ENCODE results near the gene CTSO. TPM values are rescaled to one million over a fixed set of nuclear protein-coding genes. Genes with fewer than 3 reads are reported as not detected.

CTSO gene
- total and polyA plus RNA-seq, 2 of the 8 experiments (the other 6 are each of a cell fraction or from before 2014, with no cell fraction given), result 0.39 to 0.41 TPM

DNA sequence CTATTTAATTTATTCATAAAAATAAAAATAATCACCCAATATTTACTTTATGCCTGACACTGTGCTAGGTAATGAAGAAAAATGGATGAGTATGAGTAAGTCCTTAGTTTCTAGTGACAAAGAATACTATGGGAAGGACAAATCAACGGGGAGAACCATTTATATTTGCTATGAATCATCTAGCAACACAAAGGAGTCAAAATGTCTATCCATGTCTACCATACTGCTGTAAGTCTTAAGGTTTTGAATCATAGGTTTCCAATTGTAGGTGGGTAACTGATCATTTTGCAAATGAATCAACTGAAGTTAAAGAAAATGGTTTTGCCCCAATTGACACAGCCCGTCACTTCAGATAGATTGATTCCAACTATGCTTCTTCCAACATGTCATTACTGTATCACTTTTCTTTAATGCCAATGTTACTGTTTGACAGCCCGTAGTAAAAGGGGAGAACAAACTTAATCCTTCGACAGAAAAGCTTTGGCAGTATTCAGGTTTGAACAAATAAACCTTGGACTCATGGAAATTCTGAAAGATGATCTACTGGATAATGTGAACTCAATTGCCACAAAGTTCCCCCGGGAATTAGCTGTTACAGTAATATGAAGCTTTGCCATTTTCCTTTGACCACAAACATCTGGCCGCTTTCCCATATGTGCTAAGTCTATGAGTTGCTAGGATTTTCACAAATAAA is 47.0 kb downstream of the CTSO start:
- Histone ChIP-seq H4K5ac (ENCODE audit: insufficient read length, low read depth, low read length) (no peak overlapping the region), H2BK15ac (ENCODE audit: low read length) (no peak overlapping the region), H4K8ac (ENCODE audit: extremely low read depth, insufficient read depth, low read length) (no peak overlapping the region), H4K20me1 (replicated peaks in 1 of 2; ENCODE audit: control insufficient read depth in 1 of 2, insufficient read depth in 2 of 2, low read length in 2 of 2) (no peaks in the 10 kb centered on the region), H2AFZ (ENCODE audit: low read length) (no peak overlapping the region), H3K27ac (ENCODE audit: low read depth, low read length) (no peak overlapping the region), H3K9me3 (ENCODE audit: insufficient read depth in 2 of 2, low read depth in 1 of 2, low read length in 1 of 2) (no peaks in the 10 kb centered on the region), H3K4me2 (ENCODE audit: insufficient read depth in 1 of 2, low read depth in 2 of 2, low read length in 2 of 2) (no peak overlapping the region), H3K9ac (replicated peaks in 1 of 4; ENCODE audit: extremely low read depth in 1 of 4, low read depth in 3 of 4, low read length in 3 of 4) (no peak overlapping the region), H3K79me1 (ENCODE audit: low read depth, low read length) (no peaks in the 10 kb centered on the region), H3K4me1 (replicated peaks in 1 of 4; ENCODE audit: control insufficient read depth in 3 of 4, insufficient read depth in 4 of 4, low read length in 3 of 4) (no peaks in the 10 kb centered on the region), H3K4me3 (ENCODE audit: extremely low read depth in 1 of 4, insufficient read depth in 2 of 4, low read depth in 3 of 4, low read length in 4 of 4) (no peak overlapping the region), H3K23me2 (ENCODE audit: low read depth, low read length) (no peaks in the 10 kb centered on the region), H3K18ac (ENCODE audit: extremely low read depth, low read length) (no peak overlapping the region), H3K56ac (replicated peaks; ENCODE audit: insufficient read length, low read depth, low read length) (no peak overlapping the region), H3K27me3 (replicated peaks in 1 of 4; ENCODE audit: control insufficient read depth in 3 of 4, extremely low read depth in 1 of 4, insufficient read depth in 3 of 4, low read length in 3 of 4) (no peaks in the 10 kb centered on the region), H3K14ac (ENCODE audit: insufficient read length) (no peak overlapping the region), H4K91ac (replicated peaks; ENCODE audit: insufficient read length, low read length) (no peak overlapping the region), H2BK12ac (ENCODE audit: low read depth, low read length) (no peak overlapping the region), H2BK20ac (ENCODE audit: low read length) (no peak overlapping the region), H2BK120ac (replicated peaks; ENCODE audit: low read depth, low read length) (no peak overlapping the region), H3K23ac (ENCODE audit: insufficient read length) (no peak overlapping the region), H2BK5ac (ENCODE audit: low read depth, low read length) (no peak overlapping the region), H2AK5ac (ENCODE audit: low read depth, low read length) (no peak overlapping the region), H3K79me2 (ENCODE audit: control insufficient read depth in 1 of 2, insufficient read depth in 2 of 2, low read length in 2 of 2) (no peaks in the 10 kb centered on the region), H3K4ac (replicated peaks; ENCODE audit: insufficient read length, low read depth, low read length) (no peak overlapping the region), H3K36me3 (ENCODE audit: control insufficient read depth in 2 of 4, insufficient read depth in 4 of 4, low read length in 3 of 4) (no peaks in the 10 kb centered on the region)
- no peak for FAIRE-seq
- no peak for DNase-seq (ENCODE audit: low read depth in 1 of 2, low spot score in 2 of 2)
- 94% methylated on average over 6 of the region's 6 CpGs; no CpG with 5 or more reads in 1 of the 2 experiments for WGBS, 2 experiments (ENCODE audit: extremely low coverage in 1 of 2, insufficient coverage in 1 of 2, insufficient read length in 1 of 2, insufficient replicate concordance in 2 of 2, low coverage in 1 of 2, low lambda C conversion rate in 2 of 2, missing lambda C conversion rate in 1 of 2)
- ChIA-PET POLR2A (ENCODE audit: partially characterized antibody) (no interaction called here), CTCF (ENCODE audit: partially characterized antibody) (interaction anchor here (1.4 kb wide), 1 partner anchor 17 kb away, joined by 3 read pairs; no protein-coding TSS in a partner anchor)
- no peak for TF ChIP-seq RFX5 (IDR thresholded peaks at IDR 0.05; ENCODE audit: borderline replicate concordance, low read depth, low read length)
- TF ChIP-seq POU5F1 (IDR thresholded peaks at IDR 0.05; ENCODE audit: low read depth, low read length), result no peak
- TF ChIP-seq POLR2A (IDR thresholded peaks at IDR 0.05; ENCODE audit: control extremely low read depth in 1 of 2, low read depth in 2 of 2, low read length in 2 of 2), result no peak
- TF ChIP-seq NANOG (IDR thresholded peaks at IDR 0.05; ENCODE audit: insufficient read depth, low read depth, low read length, poor library complexity, severe bottlenecking), result no peak
- no peak for TF ChIP-seq MAFK (IDR thresholded peaks at IDR 0.05; ENCODE audit: low read depth, low read length)
- TF ChIP-seq, protein P1, sequence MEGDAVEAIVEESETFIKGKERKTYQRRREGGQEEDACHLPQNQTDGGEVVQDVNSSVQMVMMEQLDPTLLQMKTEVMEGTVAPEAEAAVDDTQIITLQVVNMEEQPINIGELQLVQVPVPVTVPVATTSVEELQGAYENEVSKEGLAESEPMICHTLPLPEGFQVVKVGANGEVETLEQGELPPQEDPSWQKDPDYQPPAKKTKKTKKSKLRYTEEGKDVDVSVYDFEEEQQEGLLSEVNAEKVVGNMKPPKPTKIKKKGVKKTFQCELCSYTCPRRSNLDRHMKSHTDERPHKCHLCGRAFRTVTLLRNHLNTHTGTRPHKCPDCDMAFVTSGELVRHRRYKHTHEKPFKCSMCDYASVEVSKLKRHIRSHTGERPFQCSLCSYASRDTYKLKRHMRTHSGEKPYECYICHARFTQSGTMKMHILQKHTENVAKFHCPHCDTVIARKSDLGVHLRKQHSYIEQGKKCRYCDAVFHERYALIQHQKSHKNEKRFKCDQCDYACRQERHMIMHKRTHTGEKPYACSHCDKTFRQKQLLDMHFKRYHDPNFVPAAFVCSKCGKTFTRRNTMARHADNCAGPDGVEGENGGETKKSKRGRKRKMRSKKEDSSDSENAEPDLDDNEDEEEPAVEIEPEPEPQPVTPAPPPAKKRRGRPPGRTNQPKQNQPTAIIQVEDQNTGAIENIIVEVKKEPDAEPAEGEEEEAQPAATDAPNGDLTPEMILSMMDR (IDR thresholded peaks at IDR 0.05; ENCODE audit: control extremely low read depth in 1 of 3, insufficient read depth in 1 of 3, low read depth in 1 of 3, low read length in 3 of 3), result no peak
- TF ChIP-seq RBBP5 (IDR thresholded peaks at IDR 0.05; ENCODE audit: borderline replicate concordance, low read depth, low read length), result no peak
- no peak for TF ChIP-seq CEBPB (IDR thresholded peaks at IDR 0.05; ENCODE audit: low read depth, low read length)
- no peak for TF ChIP-seq TAF1 (IDR thresholded peaks at IDR 0.05; ENCODE audit: low read depth, low read length)
- TF ChIP-seq EZH2 (IDR thresholded peaks at IDR 0.05; ENCODE audit: low read depth, low read length, severe bottlenecking), result no peak
- no peak for TF ChIP-seq SIN3A (conservative IDR thresholded peaks at IDR 0.05 in 1 of 2, IDR thresholded peaks at IDR 0.05 in 1 of 2; ENCODE audit: low read depth in 1 of 2, low read length in 2 of 2)
